ENCODE measurements around the gene ZNF608. TPM values are rescaled to one million over a fixed set of nuclear protein-coding genes. Genes with fewer than 3 reads are reported as not detected.
A peak's percentile ranks its signal among the peaks of the same experiment; 100 is the strongest.

ZNF608 gene
- total and polyA plus RNA-seq, 2 experiments from 2014 or later = 20.5 to 42.4 TPM

DNA sequence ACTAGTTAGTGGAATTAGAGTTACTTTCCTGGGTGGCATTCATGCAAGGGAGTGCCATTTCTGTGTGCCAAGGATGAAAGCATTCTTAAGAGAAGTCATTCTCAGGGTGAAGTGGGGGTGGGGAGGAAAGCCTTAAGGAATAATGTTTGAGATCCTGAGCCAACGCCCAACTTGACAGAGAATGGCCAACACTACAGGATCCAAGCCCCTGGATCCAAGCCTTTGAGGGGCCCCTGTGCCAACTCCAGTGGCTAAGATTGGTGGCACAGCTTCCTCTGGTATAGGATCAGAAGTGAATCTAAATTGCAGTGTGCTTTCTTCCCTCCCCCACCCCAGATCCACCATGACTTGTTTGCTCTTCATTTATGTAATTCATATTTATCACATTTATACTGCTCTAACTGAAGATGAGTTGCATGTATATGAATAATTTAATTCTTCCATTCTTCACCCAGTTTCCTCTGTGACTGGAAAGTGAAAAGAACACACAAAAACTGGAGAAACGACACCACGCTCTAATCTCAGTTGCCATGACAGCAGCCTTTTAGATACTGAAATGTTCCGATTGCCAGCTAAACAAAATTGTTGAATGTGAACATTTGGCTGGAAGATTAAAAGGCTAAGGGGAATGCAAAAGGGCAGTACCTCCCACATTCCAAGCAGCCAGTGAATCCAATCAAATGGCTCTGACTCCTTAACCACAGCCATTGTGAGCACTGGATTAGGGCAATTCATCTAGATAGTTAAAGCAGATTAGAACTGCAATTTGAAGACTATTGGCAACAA, 4.5 kb downstream of the ZNF608 start:
- Histone ChIP-seq H3K27ac (ENCODE audit: low read depth) (no peak overlapping the region), H3K36me3 (ENCODE audit: insufficient read depth) (no peaks in the 10 kb centered on the region), H4K20me1 (replicated peaks; ENCODE audit: insufficient read depth) (no peaks in the 10 kb centered on the region), H3K27me3 (ENCODE audit: insufficient read depth) (no peaks in the 10 kb centered on the region; the same call in 1 of the 2 replicates), H2AFZ (no peak overlapping the region), H3K4me3 (no peak overlapping the region; the same call in 1 of the 2 replicates), H3K4me1 (ENCODE audit: insufficient read depth) (peaks cover 77% of the 10 kb centered on the region), H3K79me2 (replicated peaks; ENCODE audit: insufficient read depth) (peaks cover 76% of the 10 kb centered on the region), H3K9me2 (ENCODE audit: insufficient read depth) (no peaks in the 10 kb centered on the region), H3F3A (replicated peaks; ENCODE audit: low read depth) (no peaks in the 10 kb centered on the region), H3K4me2 (peak overlapping the region; percentile 87)
- Mint-ChIP-seq H3K36me3 (ENCODE audit: low read depth) (no peaks in the 10 kb centered on the region; the same call in 2 of the 3 replicates), H3K4me3 (no peak overlapping the region; the same call in 2 of the 3 replicates), H3K27me3 (ENCODE audit: insufficient read depth, low read depth, poor library complexity) (peaks cover 4% of the 10 kb centered on the region), H3K4me1 (peaks cover 5% of the 10 kb centered on the region), H3K9me3 (peaks cover 2% of the 10 kb centered on the region; the same call in 1 of the 3 replicates), H3K27ac (no peak overlapping the region)
- ATAC-seq (no peak), DNase-seq (ENCODE audit: low spot score) (peak; percentile 54)
- TF ChIP-seq, protein P1, sequence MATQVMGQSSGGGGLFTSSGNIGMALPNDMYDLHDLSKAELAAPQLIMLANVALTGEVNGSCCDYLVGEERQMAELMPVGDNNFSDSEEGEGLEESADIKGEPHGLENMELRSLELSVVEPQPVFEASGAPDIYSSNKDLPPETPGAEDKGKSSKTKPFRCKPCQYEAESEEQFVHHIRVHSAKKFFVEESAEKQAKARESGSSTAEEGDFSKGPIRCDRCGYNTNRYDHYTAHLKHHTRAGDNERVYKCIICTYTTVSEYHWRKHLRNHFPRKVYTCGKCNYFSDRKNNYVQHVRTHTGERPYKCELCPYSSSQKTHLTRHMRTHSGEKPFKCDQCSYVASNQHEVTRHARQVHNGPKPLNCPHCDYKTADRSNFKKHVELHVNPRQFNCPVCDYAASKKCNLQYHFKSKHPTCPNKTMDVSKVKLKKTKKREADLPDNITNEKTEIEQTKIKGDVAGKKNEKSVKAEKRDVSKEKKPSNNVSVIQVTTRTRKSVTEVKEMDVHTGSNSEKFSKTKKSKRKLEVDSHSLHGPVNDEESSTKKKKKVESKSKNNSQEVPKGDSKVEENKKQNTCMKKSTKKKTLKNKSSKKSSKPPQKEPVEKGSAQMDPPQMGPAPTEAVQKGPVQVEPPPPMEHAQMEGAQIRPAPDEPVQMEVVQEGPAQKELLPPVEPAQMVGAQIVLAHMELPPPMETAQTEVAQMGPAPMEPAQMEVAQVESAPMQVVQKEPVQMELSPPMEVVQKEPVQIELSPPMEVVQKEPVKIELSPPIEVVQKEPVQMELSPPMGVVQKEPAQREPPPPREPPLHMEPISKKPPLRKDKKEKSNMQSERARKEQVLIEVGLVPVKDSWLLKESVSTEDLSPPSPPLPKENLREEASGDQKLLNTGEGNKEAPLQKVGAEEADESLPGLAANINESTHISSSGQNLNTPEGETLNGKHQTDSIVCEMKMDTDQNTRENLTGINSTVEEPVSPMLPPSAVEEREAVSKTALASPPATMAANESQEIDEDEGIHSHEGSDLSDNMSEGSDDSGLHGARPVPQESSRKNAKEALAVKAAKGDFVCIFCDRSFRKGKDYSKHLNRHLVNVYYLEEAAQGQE (IDR thresholded peaks at IDR 0.05; ENCODE audit: unreplicated experiment) = no peak
- TF ChIP-seq STAT1 (IDR thresholded peaks at IDR 0.05; ENCODE audit: unreplicated experiment) (no peak), JUNB (IDR thresholded peaks at IDR 0.05; ENCODE audit: unreplicated experiment) (no peak), EZH2phosphoT487 (IDR thresholded peaks at IDR 0.05; ENCODE audit: unreplicated experiment) (no peak), NANOG (IDR thresholded peaks at IDR 0.05; ENCODE audit: borderline replicate concordance) (no peak), CREB1 (CRISPR knock-in tag; IDR thresholded peaks at IDR 0.05; ENCODE audit: low read depth) (no peak), POLR2AphosphoS5 (IDR thresholded peaks at IDR 0.05; ENCODE audit: low read depth) (no peak), ZNF331 (CRISPR knock-in tag; IDR thresholded peaks at IDR 0.05; ENCODE audit: low read depth) (no peak)
- TF ChIP-seq, protein P2, sequence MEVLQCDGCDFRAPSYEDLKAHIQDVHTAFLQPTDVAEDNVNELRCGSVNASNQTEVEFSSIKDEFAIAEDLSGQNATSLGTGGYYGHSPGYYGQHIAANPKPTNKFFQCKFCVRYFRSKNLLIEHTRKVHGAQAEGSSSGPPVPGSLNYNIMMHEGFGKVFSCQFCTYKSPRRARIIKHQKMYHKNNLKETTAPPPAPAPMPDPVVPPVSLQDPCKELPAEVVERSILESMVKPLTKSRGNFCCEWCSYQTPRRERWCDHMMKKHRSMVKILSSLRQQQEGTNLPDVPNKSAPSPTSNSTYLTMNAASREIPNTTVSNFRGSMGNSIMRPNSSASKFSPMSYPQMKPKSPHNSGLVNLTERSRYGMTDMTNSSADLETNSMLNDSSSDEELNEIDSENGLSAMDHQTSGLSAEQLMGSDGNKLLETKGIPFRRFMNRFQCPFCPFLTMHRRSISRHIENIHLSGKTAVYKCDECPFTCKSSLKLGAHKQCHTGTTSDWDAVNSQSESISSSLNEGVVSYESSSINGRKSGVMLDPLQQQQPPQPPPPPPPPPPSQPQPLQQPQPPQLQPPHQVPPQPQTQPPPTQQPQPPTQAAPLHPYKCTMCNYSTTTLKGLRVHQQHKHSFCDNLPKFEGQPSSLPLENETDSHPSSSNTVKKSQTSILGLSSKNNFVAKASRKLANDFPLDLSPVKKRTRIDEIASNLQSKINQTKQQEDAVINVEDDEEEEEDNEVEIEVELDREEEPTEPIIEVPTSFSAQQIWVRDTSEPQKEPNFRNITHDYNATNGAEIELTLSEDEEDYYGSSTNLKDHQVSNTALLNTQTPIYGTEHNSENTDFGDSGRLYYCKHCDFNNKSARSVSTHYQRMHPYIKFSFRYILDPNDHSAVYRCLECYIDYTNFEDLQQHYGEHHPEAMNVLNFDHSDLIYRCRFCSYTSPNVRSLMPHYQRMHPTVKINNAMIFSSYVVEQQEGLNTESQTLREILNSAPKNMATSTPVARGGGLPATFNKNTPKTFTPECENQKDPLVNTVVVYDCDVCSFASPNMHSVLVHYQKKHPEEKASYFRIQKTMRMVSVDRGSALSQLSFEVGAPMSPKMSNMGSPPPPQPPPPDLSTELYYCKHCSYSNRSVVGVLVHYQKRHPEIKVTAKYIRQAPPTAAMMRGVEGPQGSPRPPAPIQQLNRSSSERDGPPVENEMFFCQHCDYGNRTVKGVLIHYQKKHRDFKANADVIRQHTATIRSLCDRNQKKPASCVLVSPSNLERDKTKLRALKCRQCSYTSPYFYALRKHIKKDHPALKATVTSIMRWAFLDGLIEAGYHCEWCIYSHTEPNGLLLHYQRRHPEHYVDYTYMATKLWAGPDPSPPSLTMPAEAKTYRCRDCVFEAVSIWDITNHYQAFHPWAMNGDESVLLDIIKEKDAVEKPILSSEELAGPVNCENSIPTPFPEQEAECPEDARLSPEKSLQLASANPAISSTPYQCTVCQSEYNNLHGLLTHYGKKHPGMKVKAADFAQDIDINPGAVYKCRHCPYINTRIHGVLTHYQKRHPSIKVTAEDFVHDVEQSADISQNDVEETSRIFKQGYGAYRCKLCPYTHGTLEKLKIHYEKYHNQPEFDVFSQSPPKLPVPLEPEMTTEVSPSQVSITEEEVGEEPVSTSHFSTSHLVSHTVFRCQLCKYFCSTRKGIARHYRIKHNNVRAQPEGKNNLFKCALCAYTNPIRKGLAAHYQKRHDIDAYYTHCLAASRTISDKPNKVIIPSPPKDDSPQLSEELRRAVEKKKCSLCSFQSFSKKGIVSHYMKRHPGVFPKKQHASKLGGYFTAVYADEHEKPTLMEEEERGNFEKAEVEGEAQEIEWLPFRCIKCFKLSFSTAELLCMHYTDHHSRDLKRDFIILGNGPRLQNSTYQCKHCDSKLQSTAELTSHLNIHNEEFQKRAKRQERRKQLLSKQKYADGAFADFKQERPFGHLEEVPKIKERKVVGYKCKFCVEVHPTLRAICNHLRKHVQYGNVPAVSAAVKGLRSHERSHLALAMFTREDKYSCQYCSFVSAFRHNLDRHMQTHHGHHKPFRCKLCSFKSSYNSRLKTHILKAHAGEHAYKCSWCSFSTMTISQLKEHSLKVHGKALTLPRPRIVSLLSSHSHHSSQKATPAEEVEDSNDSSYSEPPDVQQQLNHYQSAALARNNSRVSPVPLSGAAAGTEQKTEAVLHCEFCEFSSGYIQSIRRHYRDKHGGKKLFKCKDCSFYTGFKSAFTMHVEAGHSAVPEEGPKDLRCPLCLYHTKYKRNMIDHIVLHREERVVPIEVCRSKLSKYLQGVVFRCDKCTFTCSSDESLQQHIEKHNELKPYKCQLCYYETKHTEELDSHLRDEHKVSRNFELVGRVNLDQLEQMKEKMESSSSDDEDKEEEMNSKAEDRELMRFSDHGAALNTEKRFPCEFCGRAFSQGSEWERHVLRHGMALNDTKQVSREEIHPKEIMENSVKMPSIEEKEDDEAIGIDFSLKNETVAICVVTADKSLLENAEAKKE (CRISPR knock-in tag; IDR thresholded peaks at IDR 0.05) = no peak

Data from GM23338 (cell line).